ENCODE measurements around the gene CAPSL. TPM values are rescaled to one million over a fixed set of nuclear protein-coding genes. Genes with fewer than 3 reads are reported as not detected.

The CAPSL gene
- total RNA-seq, 1 donor from 2014 or later, result not detected

DNA sequence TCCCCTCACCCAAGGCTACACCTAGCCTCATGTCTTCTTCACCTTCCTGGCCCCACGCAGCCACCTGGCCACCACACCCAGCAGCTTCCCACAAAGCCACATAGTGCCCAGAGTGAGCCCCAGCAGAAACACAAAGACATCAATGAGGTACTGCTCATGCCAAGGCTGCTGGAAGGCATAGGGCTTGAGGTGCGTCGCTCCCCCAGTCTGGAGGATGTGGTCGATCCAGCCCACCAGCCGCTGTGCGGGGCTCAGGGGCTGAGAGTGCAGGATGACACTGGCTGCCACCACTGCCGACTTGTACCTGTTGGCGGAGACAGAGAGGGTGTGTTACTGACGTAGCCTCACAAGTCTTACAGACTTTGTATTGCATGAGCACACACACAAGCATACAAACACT is 15.8 kb upstream of the CAPSL start:
- no peaks in the 10 kb centered on the region for H3K9me3 ChIP-seq (ENCODE audit: control insufficient read depth in 3 of 3, low read length in 3 of 3)
- H3K36me3 ChIP-seq (ENCODE audit: control insufficient read depth in 3 of 3, insufficient read depth in 3 of 3, low read length in 3 of 3), result peaks cover 1 to 18% (median 5%) of the 10 kb centered on the region in 3 donors
- H3K9ac ChIP-seq (ENCODE audit: low read depth in 1 of 3, low read length in 3 of 3), result no peak overlapping the region
- H3K27me3 ChIP-seq (ENCODE audit: control insufficient read depth in 3 of 3, insufficient read depth in 3 of 3, low read length in 3 of 3), result peaks cover 0 to 2% (median 0%) of the 10 kb centered on the region in 3 donors
- H3K4me1 ChIP-seq (ENCODE audit: control insufficient read depth in 3 of 3, insufficient read depth in 3 of 3, low read length in 3 of 3), result no peaks in the 10 kb centered on the region
- H3K4me3 ChIP-seq (ENCODE audit: low read length in 3 of 3), result no peak overlapping the region
- no peak overlapping the region for H3K27ac ChIP-seq (ENCODE audit: low read depth, low read length)

DNA sequence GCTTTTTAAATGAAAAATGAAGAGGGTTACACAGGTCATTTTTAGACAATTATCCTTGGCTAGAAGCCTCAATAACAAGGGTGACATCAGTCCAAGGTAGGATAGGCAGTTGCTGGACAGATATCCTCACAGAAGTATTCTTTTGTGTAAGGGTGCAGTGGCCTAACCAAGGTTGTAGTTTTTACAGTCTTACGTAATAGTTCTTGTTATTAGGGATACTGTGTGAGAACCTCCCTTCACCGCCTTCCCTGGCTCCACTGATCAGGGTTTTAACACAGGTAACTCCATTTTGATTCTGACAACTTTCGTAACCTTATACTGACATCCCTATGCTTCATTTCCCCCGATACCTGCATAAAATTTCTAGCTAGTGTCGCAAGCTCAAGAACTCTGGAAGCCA is 8.7 kb upstream of the CAPSL start:
- Histone ChIP-seq H3K27me3 (ENCODE audit: control insufficient read depth in 3 of 3, insufficient read depth in 3 of 3, low read length in 3 of 3) (no peaks in the 10 kb centered on the region), H3K36me3 (ENCODE audit: control insufficient read depth in 3 of 3, insufficient read depth in 3 of 3, low read length in 3 of 3) (no peaks in the 10 kb centered on the region), H3K4me1 (ENCODE audit: control insufficient read depth in 3 of 3, insufficient read depth in 3 of 3, low read length in 3 of 3) (no peaks in the 10 kb centered on the region), H3K27ac (ENCODE audit: low read depth, low read length) (no peak overlapping the region), H3K9ac (ENCODE audit: low read depth in 1 of 3, low read length in 3 of 3) (no peak overlapping the region), H3K4me3 (ENCODE audit: low read length in 3 of 3) (no peak overlapping the region), H3K9me3 (ENCODE audit: control insufficient read depth in 3 of 3, low read length in 3 of 3) (no peaks in the 10 kb centered on the region)

GRCh38 chr5:35939639-35940038 is 1.2 kb upstream of the CAPSL start:
- no peaks in the 10 kb centered on the region for H3K36me3 ChIP-seq (ENCODE audit: control insufficient read depth in 3 of 3, insufficient read depth in 3 of 3, low read length in 3 of 3)
- H3K27ac ChIP-seq (ENCODE audit: low read depth, low read length), result no peak overlapping the region
- no peak overlapping the region for H3K9ac ChIP-seq (ENCODE audit: low read depth in 1 of 3, low read length in 3 of 3)
- H3K4me1 ChIP-seq (ENCODE audit: control insufficient read depth in 3 of 3, insufficient read depth in 3 of 3, low read length in 3 of 3), result no peaks in the 10 kb centered on the region
- H3K9me3 ChIP-seq (ENCODE audit: control insufficient read depth in 3 of 3, low read length in 3 of 3), result no peaks in the 10 kb centered on the region
- H3K4me3 ChIP-seq (ENCODE audit: low read length in 3 of 3), result no peak overlapping the region
- H3K27me3 ChIP-seq (ENCODE audit: control insufficient read depth in 3 of 3, insufficient read depth in 3 of 3, low read length in 3 of 3), result no peaks in the 10 kb centered on the region

- Histone ChIP-seq H3K27me3 (ENCODE audit: control insufficient read depth in 3 of 3, insufficient read depth in 3 of 3, low read length in 3 of 3) (peaks cover 24 to 36% (median 26%) of the 10 kb centered on the region in 3 donors), H3K27ac (ENCODE audit: low read depth, low read length) (no peak overlapping the region), H3K4me3 (ENCODE audit: low read length in 3 of 3) (no peak overlapping the region)
Observed at GRCh38 chr5:35926389-35927051, 11.9 kb downstream of the CAPSL start.

GRCh38 chr5:35924950-35925722 is 13.3 kb downstream of the CAPSL start:
- peaks cover 2 to 5% (median 2%) of the 10 kb centered on the region in 3 donors for H3K4me1 ChIP-seq (ENCODE audit: control insufficient read depth in 3 of 3, insufficient read depth in 3 of 3, low read length in 3 of 3)
- H3K27ac ChIP-seq (ENCODE audit: low read depth, low read length), result no peak overlapping the region
- H3K27me3 ChIP-seq (ENCODE audit: control insufficient read depth in 3 of 3, insufficient read depth in 3 of 3, low read length in 3 of 3), result peaks cover 26 to 36% (median 27%) of the 10 kb centered on the region in 3 donors
- no peaks in the 10 kb centered on the region for H3K9me3 ChIP-seq (ENCODE audit: control insufficient read depth in 3 of 3, low read length in 3 of 3)
- H3K36me3 ChIP-seq (ENCODE audit: control insufficient read depth in 3 of 3, insufficient read depth in 3 of 3, low read length in 3 of 3), result no peaks in the 10 kb centered on the region
- H3K4me3 ChIP-seq (ENCODE audit: low read length in 3 of 3), result no peak overlapping the region
- no peak overlapping the region for H3K9ac ChIP-seq (ENCODE audit: low read depth in 1 of 3, low read length in 3 of 3)

More at GRCh38 chr5:35926389-35927051, 11.9 kb downstream of the CAPSL start:
- H3K9me3 ChIP-seq (ENCODE audit: control insufficient read depth in 3 of 3, low read length in 3 of 3), result no peaks in the 10 kb centered on the region
- peaks cover 2 to 5% (median 2%) of the 10 kb centered on the region in 3 donors for H3K4me1 ChIP-seq (ENCODE audit: control insufficient read depth in 3 of 3, insufficient read depth in 3 of 3, low read length in 3 of 3)
- H3K9ac ChIP-seq (ENCODE audit: low read depth in 1 of 3, low read length in 3 of 3), result no peak overlapping the region
- no peaks in the 10 kb centered on the region for H3K36me3 ChIP-seq (ENCODE audit: control insufficient read depth in 3 of 3, insufficient read depth in 3 of 3, low read length in 3 of 3)

DNA sequence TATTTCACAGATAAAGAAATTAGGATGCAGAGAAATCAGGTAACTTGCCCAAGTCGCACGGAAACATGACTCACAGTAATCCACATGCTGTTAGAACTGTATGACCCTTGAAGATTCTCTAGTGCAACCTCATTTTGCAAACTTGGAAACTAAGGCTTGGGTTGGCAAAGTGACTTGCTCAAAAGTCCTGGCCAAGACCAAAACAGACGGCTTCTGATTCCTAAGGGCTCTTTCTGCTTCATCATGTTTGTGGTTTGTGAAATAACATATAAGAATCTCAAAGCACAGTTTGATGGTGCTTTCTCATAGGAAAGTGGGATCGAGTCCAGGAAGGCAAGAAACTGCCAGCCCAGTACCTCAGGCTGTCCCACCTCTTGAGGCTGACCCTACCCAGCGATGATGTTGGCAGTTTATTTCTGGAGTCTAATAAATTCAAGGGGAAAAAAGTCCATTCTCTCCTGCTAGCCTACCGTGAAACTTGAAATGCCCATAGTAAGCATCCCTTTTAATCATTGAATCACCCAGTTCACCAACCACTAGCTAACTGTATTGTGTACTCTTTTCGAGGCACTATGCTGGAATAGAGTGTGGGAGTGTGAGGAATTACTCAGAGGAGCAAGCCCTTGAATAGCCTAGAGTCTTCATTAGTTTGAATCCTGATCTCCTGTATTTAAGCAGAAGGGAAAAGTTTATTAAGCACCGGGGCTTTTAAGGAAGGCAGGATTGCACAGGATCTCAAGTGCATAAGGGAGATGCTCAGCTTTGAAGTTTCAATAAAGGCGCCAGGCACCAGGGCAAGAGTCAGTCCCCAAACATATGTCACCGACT is 14.1 kb downstream of the CAPSL start:
- H3K27ac ChIP-seq (ENCODE audit: low read depth, low read length), result no peak overlapping the region
- no peaks in the 10 kb centered on the region for H3K9me3 ChIP-seq (ENCODE audit: control insufficient read depth in 3 of 3, low read length in 3 of 3)
- H3K4me1 ChIP-seq (ENCODE audit: control insufficient read depth in 3 of 3, insufficient read depth in 3 of 3, low read length in 3 of 3), result peaks cover 2 to 5% (median 2%) of the 10 kb centered on the region in 3 donors
- no peaks in the 10 kb centered on the region for H3K36me3 ChIP-seq (ENCODE audit: control insufficient read depth in 3 of 3, insufficient read depth in 3 of 3, low read length in 3 of 3)
- H3K4me3 ChIP-seq (ENCODE audit: low read length in 3 of 3), result no peak overlapping the region
- no peak overlapping the region for H3K9ac ChIP-seq (ENCODE audit: low read depth in 1 of 3, low read length in 3 of 3)
- H3K27me3 ChIP-seq (ENCODE audit: control insufficient read depth in 3 of 3, insufficient read depth in 3 of 3, low read length in 3 of 3), result peaks cover 26 to 36% (median 27%) of the 10 kb centered on the region in 3 donors

DNA sequence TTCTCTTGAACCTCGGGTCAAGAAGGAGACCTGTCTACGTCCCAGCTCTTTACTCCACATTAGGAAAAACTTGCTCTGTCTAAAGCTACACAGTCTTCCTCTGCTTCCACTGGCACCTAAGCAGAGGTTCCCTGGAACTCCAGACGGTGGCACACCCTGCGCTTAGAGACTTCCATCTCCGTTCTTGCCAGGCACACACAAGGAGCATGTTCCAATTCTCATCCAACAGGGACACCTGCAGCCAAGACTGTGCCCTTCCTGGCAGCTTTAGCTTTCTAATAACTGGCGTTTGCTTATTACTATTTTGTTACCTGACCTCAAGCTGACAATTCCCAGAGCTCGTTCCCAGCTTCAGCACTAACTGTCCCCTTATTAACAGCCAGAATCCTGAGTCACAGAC is 16.0 kb downstream of the CAPSL start:
- Histone ChIP-seq H3K27me3 (ENCODE audit: control insufficient read depth in 3 of 3, insufficient read depth in 3 of 3, low read length in 3 of 3) (peaks cover 26 to 36% (median 27%) of the 10 kb centered on the region in 3 donors), H3K4me1 (ENCODE audit: control insufficient read depth in 3 of 3, insufficient read depth in 3 of 3, low read length in 3 of 3) (peaks cover 2 to 5% (median 2%) of the 10 kb centered on the region in 3 donors)

DNA sequence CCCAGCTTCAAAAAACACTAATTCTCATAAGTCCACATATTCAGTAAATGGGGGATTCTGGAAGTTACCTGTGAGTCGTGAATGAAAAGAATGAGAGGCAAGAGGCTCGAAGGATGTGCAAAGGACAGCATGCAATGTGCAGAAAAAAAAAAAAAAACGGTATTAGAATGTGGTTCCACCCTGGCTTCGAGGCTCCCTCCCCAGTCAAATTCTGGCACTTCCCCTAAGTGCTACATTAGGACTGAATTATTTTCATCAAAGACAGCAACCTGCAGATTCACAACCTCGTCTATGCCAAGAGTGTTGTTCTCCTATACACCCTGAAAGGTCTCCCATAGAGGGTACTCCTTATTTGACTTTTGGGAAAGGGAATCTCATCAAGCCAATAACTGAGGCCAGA is 16.5 kb downstream of the CAPSL start:
- no peaks in the 10 kb centered on the region for H3K36me3 ChIP-seq (ENCODE audit: control insufficient read depth in 3 of 3, insufficient read depth in 3 of 3, low read length in 3 of 3)
- no peak overlapping the region for H3K4me3 ChIP-seq (ENCODE audit: low read length in 3 of 3)
- peaks cover 25 to 32% (median 25%) of the 10 kb centered on the region in 3 donors for H3K27me3 ChIP-seq (ENCODE audit: control insufficient read depth in 3 of 3, insufficient read depth in 3 of 3, low read length in 3 of 3)
- H3K9ac ChIP-seq (ENCODE audit: low read depth in 1 of 3, low read length in 3 of 3), result no peak overlapping the region
- no peak overlapping the region for H3K27ac ChIP-seq (ENCODE audit: low read depth, low read length)
- H3K9me3 ChIP-seq (ENCODE audit: control insufficient read depth in 3 of 3, low read length in 3 of 3), result no peaks in the 10 kb centered on the region
- peaks cover 2 to 5% (median 2%) of the 10 kb centered on the region in 3 donors for H3K4me1 ChIP-seq (ENCODE audit: control insufficient read depth in 3 of 3, insufficient read depth in 3 of 3, low read length in 3 of 3)

More for the DNA sequence above, 16.0 kb downstream of the CAPSL start:
- Histone ChIP-seq H3K36me3 (ENCODE audit: control insufficient read depth in 3 of 3, insufficient read depth in 3 of 3, low read length in 3 of 3) (no peaks in the 10 kb centered on the region), H3K9ac (ENCODE audit: low read depth in 1 of 3, low read length in 3 of 3) (no peak overlapping the region), H3K27ac (ENCODE audit: low read depth, low read length) (no peak overlapping the region), H3K4me3 (ENCODE audit: low read length in 3 of 3) (no peak overlapping the region), H3K9me3 (ENCODE audit: control insufficient read depth in 3 of 3, low read length in 3 of 3) (no peaks in the 10 kb centered on the region)

DNA sequence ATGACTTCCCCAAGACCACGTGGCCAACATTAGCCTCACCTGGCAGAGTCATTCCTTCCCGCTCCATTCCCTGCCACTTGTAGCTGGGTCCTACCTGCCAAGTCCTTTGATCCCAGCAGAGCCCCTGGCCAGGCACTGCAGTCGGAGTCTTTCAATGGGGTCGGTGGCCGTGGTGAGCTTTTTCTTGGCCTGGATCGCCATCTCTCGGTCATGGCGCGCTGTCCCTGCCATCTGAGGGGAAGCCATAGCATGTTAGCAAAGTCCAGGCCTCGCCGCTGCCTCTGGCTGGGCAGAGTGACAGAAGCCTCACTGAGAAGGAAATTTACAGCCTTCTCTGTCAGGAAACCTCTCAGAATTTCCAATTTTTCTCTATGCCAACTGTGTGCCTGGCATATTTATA is 17.5 kb downstream of the CAPSL start:
- Histone ChIP-seq H3K9me3 (ENCODE audit: control insufficient read depth in 3 of 3, low read length in 3 of 3) (no peaks in the 10 kb centered on the region), H3K4me3 (ENCODE audit: low read length in 3 of 3) (no peak overlapping the region), H3K36me3 (ENCODE audit: control insufficient read depth in 3 of 3, insufficient read depth in 3 of 3, low read length in 3 of 3) (no peaks in the 10 kb centered on the region), H3K9ac (ENCODE audit: low read depth in 1 of 3, low read length in 3 of 3) (no peak overlapping the region), H3K27me3 (ENCODE audit: control insufficient read depth in 3 of 3, insufficient read depth in 3 of 3, low read length in 3 of 3) (peaks cover 18 to 23% (median 23%) of the 10 kb centered on the region in 3 donors), H3K27ac (ENCODE audit: low read depth, low read length) (no peak overlapping the region), H3K4me1 (ENCODE audit: control insufficient read depth in 3 of 3, insufficient read depth in 3 of 3, low read length in 3 of 3) (peaks cover 2 to 5% (median 2%) of the 10 kb centered on the region in 3 donors)

Measured in skeletal muscle tissue (tissue), 4 donors.